ENCODE results near the gene MAN1C1.

DNA sequence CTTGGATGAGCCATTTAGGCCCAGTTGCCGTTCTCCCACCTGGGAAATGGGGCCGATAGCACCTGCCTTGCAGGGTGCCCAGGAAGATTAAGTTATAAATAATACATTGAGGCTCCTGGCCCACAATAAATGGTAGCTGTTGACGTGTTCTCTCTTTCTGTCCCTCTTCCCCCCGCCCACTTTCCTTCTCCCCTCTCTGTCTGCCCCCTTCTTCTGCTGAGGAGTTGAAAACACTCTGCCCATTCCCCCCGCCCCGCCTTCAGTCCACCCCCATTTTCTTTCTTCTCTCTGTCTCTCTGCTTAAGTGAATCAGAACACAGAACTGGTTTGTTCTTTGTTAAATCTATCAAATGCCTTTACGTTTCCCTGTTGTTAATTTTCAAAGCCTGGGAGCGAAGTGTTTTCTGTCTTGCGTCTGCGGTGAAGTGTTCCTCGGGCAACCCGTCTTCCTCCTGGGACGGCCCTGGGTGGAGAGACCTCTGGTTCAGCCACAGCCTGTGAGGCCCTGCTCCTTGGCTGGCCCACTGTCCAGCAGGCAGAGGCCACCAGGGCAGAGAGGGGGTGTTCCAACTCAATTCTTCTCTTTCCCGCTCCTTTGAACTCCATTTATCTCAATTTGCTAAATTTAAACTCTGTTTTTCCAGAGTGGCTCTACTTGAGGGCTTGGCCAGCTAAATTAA lies 154.1 kb downstream of the MAN1C1 start:
- TF ChIP-seq, protein P1, sequence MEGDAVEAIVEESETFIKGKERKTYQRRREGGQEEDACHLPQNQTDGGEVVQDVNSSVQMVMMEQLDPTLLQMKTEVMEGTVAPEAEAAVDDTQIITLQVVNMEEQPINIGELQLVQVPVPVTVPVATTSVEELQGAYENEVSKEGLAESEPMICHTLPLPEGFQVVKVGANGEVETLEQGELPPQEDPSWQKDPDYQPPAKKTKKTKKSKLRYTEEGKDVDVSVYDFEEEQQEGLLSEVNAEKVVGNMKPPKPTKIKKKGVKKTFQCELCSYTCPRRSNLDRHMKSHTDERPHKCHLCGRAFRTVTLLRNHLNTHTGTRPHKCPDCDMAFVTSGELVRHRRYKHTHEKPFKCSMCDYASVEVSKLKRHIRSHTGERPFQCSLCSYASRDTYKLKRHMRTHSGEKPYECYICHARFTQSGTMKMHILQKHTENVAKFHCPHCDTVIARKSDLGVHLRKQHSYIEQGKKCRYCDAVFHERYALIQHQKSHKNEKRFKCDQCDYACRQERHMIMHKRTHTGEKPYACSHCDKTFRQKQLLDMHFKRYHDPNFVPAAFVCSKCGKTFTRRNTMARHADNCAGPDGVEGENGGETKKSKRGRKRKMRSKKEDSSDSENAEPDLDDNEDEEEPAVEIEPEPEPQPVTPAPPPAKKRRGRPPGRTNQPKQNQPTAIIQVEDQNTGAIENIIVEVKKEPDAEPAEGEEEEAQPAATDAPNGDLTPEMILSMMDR (IDR thresholded peaks at IDR 0.05; ENCODE audit: insufficient read depth, low read length, poor library complexity, severe bottlenecking): no peak
- no peak for TF ChIP-seq EZH2phosphoT487 (conservative IDR thresholded peaks at IDR 0.05; ENCODE audit: low read length)
